Right lobe of liver (tissue), 4 donors: ENCODE results near the gene CACNA1F.

Source experiments
- CTCF ChIP-seq, 4 donors: fragments of 200-600 bp in 3 of 4; fragments of 450-650 bp in 1 of 4; IDR thresholded peaks; one replicate each; pipeline versions ENCODE4 v1.5.1 to v1.8.0; 2016 to 2022; ENCODE audit warnings: antibody characterized with exemption in 4 of 4, mild to moderate bottlenecking in 2 of 4
- POLR2A ChIP-seq: fragments of 450-650 bp; IDR thresholded peaks from one replicate; pipeline ENCODE4 v1.6.1; 2017; ENCODE audit warnings: antibody characterized with exemption, mild to moderate bottlenecking
- donor health status: DM: no; HTN: no; CAD: no.
- donor health status: DM: no; HTN: no; CAD: no.
- donor health status: DM: no; HTN: yes; CAD: no.

GRCh38 chrX:49233887-49234555, 881 bp upstream of the CACNA1F start:
- no peak for TF ChIP-seq POLR2A
- TF ChIP-seq CTCF (IDR thresholded peaks at IDR 0.05), result no peak
